Kidney (tissue), 14 donors: ENCODE results near the gene RASGRF2. TPM values are rescaled to one million over a fixed set of nuclear protein-coding genes. Genes with fewer than 3 reads are reported as not detected.

Source experiments
- DNase-seq, 5 donors: peaks; one replicate each; pipeline ENCODE4 v3.0.0-alpha.2; 2013 to 2020
- FAIRE-seq: peaks from 2 replicates; lab custom pipeline; 2012; peaks lifted over from hg19 to GRCh38; lab: Jason Lieb, UNC
- H3K27ac ChIP-seq, 2 donors: one replicate each; pipeline ENCODE4 v1.7.0; 2013; ENCODE audit warnings: low read depth in 2 of 2, low read length in 2 of 2, inconsistent platforms in 1 of 2
- H3K27me3 ChIP-seq: one replicate; pipeline ENCODE4 v1.7.1; 2013; ENCODE audit warnings: low read length, inconsistent platforms; ENCODE audit not compliant: control insufficient read depth, insufficient read depth
- H3K36me3 ChIP-seq, 3 donors: one replicate each; pipeline versions ENCODE4 v1.7.0 to v1.7.1; 2013; ENCODE audit warnings: low read length in 3 of 3, control low read depth in 1 of 3, inconsistent platforms in 1 of 3; ENCODE audit not compliant: insufficient read depth in 3 of 3, control insufficient read depth in 2 of 3
- H3K4me1 ChIP-seq, 3 donors: one replicate each; pipeline versions ENCODE4 v1.7.0 to v1.7.1; 2013; ENCODE audit warnings: low read length in 3 of 3, inconsistent platforms in 1 of 3, low read depth in 1 of 3; ENCODE audit not compliant: control insufficient read depth in 2 of 3, insufficient read depth in 2 of 3
- H3K4me3 ChIP-seq, 3 donors: one replicate each; pipeline versions ENCODE4 v1.7.0 to v1.8.1; 2013; ENCODE audit warnings: low read length in 3 of 3, control low read depth in 1 of 3, inconsistent platforms in 1 of 3
- H3K9ac ChIP-seq, 3 donors: one replicate each; pipeline versions ENCODE4 v1.7.0 to v1.7.1; 2013; ENCODE audit warnings: low read length in 3 of 3, control low read depth in 1 of 3, inconsistent platforms in 1 of 3
- H3K9me3 ChIP-seq, 3 donors: one replicate each; pipeline versions ENCODE4 v1.7.0 to v1.7.1; 2013; ENCODE audit warnings: low read length in 3 of 3, control low read depth in 1 of 3, inconsistent platforms in 1 of 3; ENCODE audit not compliant: control insufficient read depth in 2 of 3, insufficient read depth in 1 of 3
- CTCF ChIP-seq: IDR thresholded peaks from 3 replicates; pipeline ENCODE4 v1.5.1; 2012; ENCODE audit warnings: mild to moderate bottlenecking, moderate library complexity, borderline replicate concordance; ENCODE audit not compliant: insufficient read depth; ENCODE audit errors: extremely low read depth
- intact Hi-C: fragments of 100-400 bp; cut with DNase I; formaldehyde crosslinking; loops from one replicate; pipeline ENCODE4 v1.11.1; 2022
- polyA plus RNA-seq: library from polyadenylated mRNA; stranded (reverse); fragments of 350-450 nt; fragmentation: Illumina TruSeq; extraction: RNeasy Lipid Tissue Mini Kit (QIAGEN cat#74804); gene quantifications from one replicate; pipeline ENCODE4 v1.2.3, GENCODE V29; 2014; ENCODE audit warnings: low read depth, low replicate concordance; ENCODE audit not compliant: insufficient read depth
- total RNA-seq: library from RNA; stranded (reverse); fragmentation: NEBNext Ultra II Directional; extraction: Animal tissue kit (Norgen Biotek cat#: 25700); gene quantifications from one replicate; pipeline ENCODE4 v1.2.1, GENCODE V29; 2021
- donor health status: control.
- donor health status: control.
- donor health status: control.
- donor health status: control.
- donor health status: control.
- donor health status: DM: yes; HTN: yes; CAD: no.
- donor health status: Normal renal cell carcinoma (clear cell type).

RASGRF2 gene
- total and polyA plus RNA-seq, 2 donors from 2014 or later, result 4.9 to 14.7 TPM

- FAIRE-seq (no peak), DNase-seq (no peak)
- Histone ChIP-seq H3K4me1 (peaks cover 0 to 2% (median 0%) of the 10 kb centered on the region in 3 donors), H3K4me3 (no peak overlapping the region), H3K27ac (no peak overlapping the region), H3K36me3 (no peaks in the 10 kb centered on the region), H3K27me3 (no peaks in the 10 kb centered on the region), H3K9ac (no peak overlapping the region), H3K9me3 (no peaks in the 10 kb centered on the region)
- intact Hi-C loops, result no loop called here
- no peak for TF ChIP-seq CTCF
These were observed 50.4 kb downstream of the RASGRF2 start for GRCh38 chr5:81010336-81011169.

GRCh38 chr5:81014348-81014747 lies 54.2 kb downstream of the RASGRF2 start:
- DNase-seq (no peak), FAIRE-seq (no peak)
- H3K4me1 ChIP-seq, result no peaks in the 10 kb centered on the region
- no peak overlapping the region for H3K9ac ChIP-seq
- no peaks in the 10 kb centered on the region for H3K36me3 ChIP-seq
- intact Hi-C loops, result no loop called here
- H3K27ac ChIP-seq, result no peak overlapping the region
- TF ChIP-seq CTCF, result no peak
- no peak overlapping the region for H3K4me3 ChIP-seq
- H3K9me3 ChIP-seq, result no peaks in the 10 kb centered on the region
- H3K27me3 ChIP-seq, result no peaks in the 10 kb centered on the region

GRCh38 chr5:81016116-81016515 lies 56.0 kb downstream of the RASGRF2 start:
- intact Hi-C loops, result no loop called here
- no peak for TF ChIP-seq CTCF
- H3K27ac ChIP-seq, result no peak overlapping the region
- H3K9ac ChIP-seq, result no peak overlapping the region
- H3K36me3 ChIP-seq, result no peaks in the 10 kb centered on the region
- FAIRE-seq (no peak), DNase-seq (peak in 2 of 5 donors; percentile 22 to 24)
- no peaks in the 10 kb centered on the region for H3K9me3 ChIP-seq
- H3K27me3 ChIP-seq, result no peaks in the 10 kb centered on the region
- H3K4me1 ChIP-seq, result no peaks in the 10 kb centered on the region
- H3K4me3 ChIP-seq, result no peak overlapping the region
